ENCODE measurements around the gene ASAP2. TPM values are rescaled to one million over a fixed set of nuclear protein-coding genes. Genes with fewer than 3 reads are reported as not detected.

Gene ASAP2
- total RNA-seq, 1 experiment from 2014 or later: 60.3 TPM

- intact Hi-C loops (cut with micrococcal nuclease; ENCODE audit: unreplicated experiment): no loop called here
- Histone ChIP-seq H3K9me3 (ENCODE audit: insufficient read depth, low read depth) (no peaks in the 10 kb centered on the region), H3K27ac (no peak overlapping the region), H3K4me3 (no peak overlapping the region), H3K79me2 (ENCODE audit: low read depth) (no peaks in the 10 kb centered on the region), H3K36me3 (ENCODE audit: low read depth) (no peaks in the 10 kb centered on the region), H3K4me1 (replicated peaks; ENCODE audit: insufficient read depth) (no peaks in the 10 kb centered on the region), H2AFZ (no peak overlapping the region), H3F3A (ENCODE audit: insufficient read depth, low read depth) (no peaks in the 10 kb centered on the region), H3K4me2 (no peak overlapping the region), H3K9me2 (ENCODE audit: insufficient read depth) (no peaks in the 10 kb centered on the region), H3K27me3 (ENCODE audit: insufficient read depth, low read depth) (no peaks in the 10 kb centered on the region), H4K20me1 (ENCODE audit: insufficient read depth) (no peaks in the 10 kb centered on the region)
- no peak for DNase-seq
- BruUV-seq (replicated peaks): no TSS peak
- TF ChIP-seq EZH2 (IDR thresholded peaks at IDR 0.05; ENCODE audit: low read depth): no peak
- TF ChIP-seq, protein P1, sequence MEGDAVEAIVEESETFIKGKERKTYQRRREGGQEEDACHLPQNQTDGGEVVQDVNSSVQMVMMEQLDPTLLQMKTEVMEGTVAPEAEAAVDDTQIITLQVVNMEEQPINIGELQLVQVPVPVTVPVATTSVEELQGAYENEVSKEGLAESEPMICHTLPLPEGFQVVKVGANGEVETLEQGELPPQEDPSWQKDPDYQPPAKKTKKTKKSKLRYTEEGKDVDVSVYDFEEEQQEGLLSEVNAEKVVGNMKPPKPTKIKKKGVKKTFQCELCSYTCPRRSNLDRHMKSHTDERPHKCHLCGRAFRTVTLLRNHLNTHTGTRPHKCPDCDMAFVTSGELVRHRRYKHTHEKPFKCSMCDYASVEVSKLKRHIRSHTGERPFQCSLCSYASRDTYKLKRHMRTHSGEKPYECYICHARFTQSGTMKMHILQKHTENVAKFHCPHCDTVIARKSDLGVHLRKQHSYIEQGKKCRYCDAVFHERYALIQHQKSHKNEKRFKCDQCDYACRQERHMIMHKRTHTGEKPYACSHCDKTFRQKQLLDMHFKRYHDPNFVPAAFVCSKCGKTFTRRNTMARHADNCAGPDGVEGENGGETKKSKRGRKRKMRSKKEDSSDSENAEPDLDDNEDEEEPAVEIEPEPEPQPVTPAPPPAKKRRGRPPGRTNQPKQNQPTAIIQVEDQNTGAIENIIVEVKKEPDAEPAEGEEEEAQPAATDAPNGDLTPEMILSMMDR (conservative IDR thresholded peaks at IDR 0.05): no peak
- CTCF ChIA-PET: no interaction called here
- POLR2A ChIA-PET (ENCODE audit: unreplicated experiment): no interaction called here
Measured at GRCh38 chr2:9189901-9190300, 16.7 kb upstream of the ASAP2 start.

DNA sequence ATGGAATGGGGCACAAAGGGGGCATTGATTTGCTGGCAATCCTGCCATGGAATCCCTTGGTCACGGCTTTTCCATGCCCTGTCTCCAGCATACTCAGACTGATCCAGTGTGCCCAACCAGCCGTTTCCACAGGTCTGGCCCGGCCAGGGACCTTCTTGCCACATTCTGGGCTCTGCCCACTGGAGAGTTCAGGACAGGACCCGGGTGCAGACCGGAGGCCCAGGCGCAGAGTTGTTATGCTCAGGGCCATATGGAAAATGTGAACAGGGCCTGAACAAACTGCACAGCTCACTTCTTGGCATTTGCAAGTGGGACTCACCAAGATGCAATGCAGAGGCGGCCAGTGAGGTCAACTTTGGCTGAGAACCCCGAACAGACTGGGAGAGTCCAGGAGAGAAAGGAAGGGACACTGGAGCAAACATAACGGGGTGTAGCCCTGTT is 15.6 kb upstream of the ASAP2 start:
- DNase-seq: no peak

GRCh38 chr2:9192712-9193111 is 13.9 kb upstream of the ASAP2 start:
- no TSS peak for BruUV-seq (replicated peaks)
- CTCF ChIA-PET: no interaction called here

More for the DNA sequence above, 15.6 kb upstream of the ASAP2 start:
- no peaks in the 10 kb centered on the region for H3K36me3 ChIP-seq (ENCODE audit: low read depth)
- H3K9me3 ChIP-seq (ENCODE audit: insufficient read depth, low read depth): no peaks in the 10 kb centered on the region
- H3K4me3 ChIP-seq: no peak overlapping the region
- intact Hi-C loops (cut with micrococcal nuclease; ENCODE audit: unreplicated experiment): no loop called here
- H3K27ac ChIP-seq: no peak overlapping the region
- H4K20me1 ChIP-seq (ENCODE audit: insufficient read depth): no peaks in the 10 kb centered on the region
- H3K9me2 ChIP-seq (ENCODE audit: insufficient read depth): no peaks in the 10 kb centered on the region
- H2AFZ ChIP-seq: no peak overlapping the region
- no peak for TF ChIP-seq EZH2 (IDR thresholded peaks at IDR 0.05; ENCODE audit: low read depth)
- TF ChIP-seq, protein P1 (conservative IDR thresholded peaks at IDR 0.05): no peak
- ChIA-PET CTCF (no interaction called here), POLR2A (ENCODE audit: unreplicated experiment) (no interaction called here)
- H3K4me2 ChIP-seq: no peak overlapping the region
- no peaks in the 10 kb centered on the region for H3F3A ChIP-seq (ENCODE audit: insufficient read depth, low read depth)
- no peaks in the 10 kb centered on the region for H3K79me2 ChIP-seq (ENCODE audit: low read depth)
- no TSS peak for BruUV-seq (replicated peaks)
- H3K4me1 ChIP-seq (replicated peaks; ENCODE audit: insufficient read depth): no peaks in the 10 kb centered on the region
- H3K27me3 ChIP-seq (ENCODE audit: insufficient read depth, low read depth): no peaks in the 10 kb centered on the region

More at GRCh38 chr2:9192712-9193111, 13.9 kb upstream of the ASAP2 start:
- Histone ChIP-seq H3K4me3 (no peak overlapping the region), H3F3A (ENCODE audit: insufficient read depth, low read depth) (no peaks in the 10 kb centered on the region), H4K20me1 (ENCODE audit: insufficient read depth) (no peaks in the 10 kb centered on the region), H3K27me3 (ENCODE audit: insufficient read depth, low read depth) (no peaks in the 10 kb centered on the region), H3K4me2 (no peak overlapping the region), H3K9me3 (ENCODE audit: insufficient read depth, low read depth) (no peaks in the 10 kb centered on the region), H3K4me1 (replicated peaks; ENCODE audit: insufficient read depth) (no peaks in the 10 kb centered on the region), H3K9me2 (ENCODE audit: insufficient read depth) (no peaks in the 10 kb centered on the region), H3K79me2 (ENCODE audit: low read depth) (no peaks in the 10 kb centered on the region), H3K27ac (no peak overlapping the region), H3K36me3 (ENCODE audit: low read depth) (no peaks in the 10 kb centered on the region), H2AFZ (no peak overlapping the region)
- DNase-seq: no peak
- TF ChIP-seq, protein P1 (conservative IDR thresholded peaks at IDR 0.05): no peak
- no peak for TF ChIP-seq EZH2 (IDR thresholded peaks at IDR 0.05; ENCODE audit: low read depth)
- POLR2A ChIA-PET (ENCODE audit: unreplicated experiment): no interaction called here
- intact Hi-C loops (cut with micrococcal nuclease; ENCODE audit: unreplicated experiment): no loop called here

Measured in PC-9 (cell line).